HS-5 (cell line): ENCODE measurements around the gene MRNIP.

ENCODE experiments used
- DNase-seq: peaks from one replicate; pipeline ENCODE4 v3.0.0-alpha.2; 2012; ENCODE audit warnings: low read depth

MRNIP gene

DNA sequence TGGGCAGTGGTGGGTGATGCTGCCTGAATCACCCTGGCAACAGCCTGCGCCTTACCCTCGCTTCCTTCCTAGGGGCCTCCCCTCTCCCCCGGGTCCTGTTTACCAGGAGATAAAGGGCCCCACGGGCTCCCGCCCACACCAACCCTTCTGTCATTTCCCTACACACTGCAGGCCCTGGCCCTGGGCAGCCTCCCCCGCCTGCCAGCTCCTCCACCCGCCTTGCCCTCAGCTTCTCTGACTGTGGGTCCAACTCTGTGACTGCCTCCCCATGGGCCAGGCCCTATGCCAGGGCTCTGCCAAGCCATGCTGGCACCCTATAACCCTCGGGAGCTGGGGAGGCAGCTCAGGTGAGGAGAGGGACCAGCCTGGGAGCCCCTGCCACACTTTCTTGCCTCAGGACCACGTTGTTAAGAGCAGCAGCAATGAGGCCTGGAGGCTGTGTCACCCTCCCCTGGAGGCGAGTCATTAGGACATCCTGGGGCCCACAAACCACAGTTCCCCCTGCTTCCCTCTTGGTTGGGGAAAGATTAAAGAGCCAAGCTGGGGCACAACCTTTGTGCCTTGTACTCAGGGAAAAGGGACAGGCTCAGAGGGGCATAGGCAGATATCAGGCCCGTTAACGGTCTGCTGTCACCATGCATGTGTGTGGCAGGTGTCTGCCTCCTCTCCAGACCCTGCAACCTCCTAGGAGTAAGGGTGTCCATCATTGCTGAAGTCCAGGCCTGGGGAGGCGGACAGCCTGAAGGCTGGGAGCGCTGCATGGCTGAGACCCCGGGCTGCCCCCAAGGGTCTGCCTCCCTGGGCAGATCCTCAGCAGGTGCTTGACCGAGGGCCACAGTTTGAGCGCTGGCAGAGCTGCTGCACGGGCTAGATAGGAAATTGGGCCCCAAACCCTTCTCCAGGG is 54.7 kb downstream of the MRNIP start:
- no peak for DNase-seq

GRCh38 chr5:179802950-179803562 is 55.6 kb downstream of the MRNIP start:
- DNase-seq, result no peak

- DNase-seq, result no peak
These were observed 56.3 kb downstream of the MRNIP start for GRCh38 chr5:179802207-179802883.

GRCh38 chr5:179801304-179802206 is 57.1 kb downstream of the MRNIP start:
- DNase-seq, result no peak

DNA sequence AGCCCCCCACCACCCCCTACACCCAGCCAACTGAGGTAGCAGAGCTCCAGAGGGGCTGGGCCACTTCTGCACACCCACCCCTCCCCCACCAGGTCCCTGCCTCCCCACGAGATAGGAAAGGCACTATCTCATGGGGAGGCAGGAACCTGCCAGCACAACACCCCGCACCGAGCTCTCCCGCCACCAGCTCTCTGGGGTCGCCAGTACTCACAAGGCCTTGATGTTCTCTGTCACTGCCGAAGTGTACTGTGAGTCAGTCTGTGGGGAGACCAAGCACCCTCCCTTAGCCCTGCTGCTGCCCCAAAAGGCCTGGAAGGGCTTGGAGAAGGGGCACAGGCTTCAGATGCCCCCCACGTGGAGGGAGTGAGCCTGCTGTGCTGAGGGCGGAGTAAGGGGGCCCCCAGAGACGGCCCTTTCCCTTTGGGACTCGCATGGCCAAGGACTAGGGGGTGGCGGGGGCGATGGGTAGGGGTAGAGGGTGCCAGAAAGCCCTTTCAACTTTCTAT is 57.9 kb downstream of the MRNIP start:
- DNase-seq, result no peak

DNA sequence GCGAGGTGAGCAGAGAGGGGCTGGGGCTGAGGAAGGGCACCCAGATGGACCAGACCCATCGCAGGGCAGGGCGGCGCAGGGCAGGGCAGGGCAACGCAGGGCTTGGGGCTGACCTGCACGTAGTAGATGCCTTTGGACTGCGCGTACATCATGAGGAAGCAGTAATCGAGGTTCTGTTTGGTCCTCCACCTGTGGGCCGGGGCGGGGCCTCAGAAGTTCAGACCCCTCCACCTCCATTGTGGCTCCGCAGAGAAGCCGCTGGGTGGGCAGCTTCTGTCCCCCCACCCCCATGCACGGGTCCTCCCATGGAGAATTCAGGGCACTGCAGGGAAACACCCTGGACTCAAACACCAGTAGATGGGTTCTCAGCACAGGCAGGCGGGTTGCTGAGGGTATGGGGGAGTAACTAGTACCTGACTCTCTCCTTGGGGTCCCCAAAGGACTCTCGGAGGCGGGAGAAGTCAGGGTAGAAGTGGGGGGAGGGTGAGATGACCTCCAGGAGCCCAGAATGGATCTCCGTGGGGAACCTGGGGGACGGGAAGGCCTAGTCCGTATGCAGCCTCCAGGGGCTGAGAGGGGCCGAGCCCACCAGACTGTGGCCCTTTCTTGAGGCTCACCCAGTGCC is 58.4 kb downstream of the MRNIP start:
- no peak for DNase-seq

DNA sequence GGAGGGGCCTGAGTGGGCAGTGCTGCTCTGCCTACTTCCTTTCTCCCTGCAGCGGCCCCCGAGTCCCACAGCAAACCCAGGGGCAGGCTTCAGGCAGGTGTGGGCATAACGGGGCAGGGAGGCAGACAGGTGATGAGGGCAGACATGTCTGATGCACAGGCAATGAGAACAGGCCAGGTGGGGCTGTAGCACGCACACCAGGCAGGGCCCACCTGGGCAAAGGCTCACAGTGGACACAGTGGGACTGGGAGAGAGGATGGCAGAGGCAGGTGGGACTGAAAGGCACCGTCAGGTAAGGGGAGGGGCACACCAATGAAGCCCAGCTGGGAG is 59.0 kb downstream of the MRNIP start:
- DNase-seq, result no peak

DNA sequence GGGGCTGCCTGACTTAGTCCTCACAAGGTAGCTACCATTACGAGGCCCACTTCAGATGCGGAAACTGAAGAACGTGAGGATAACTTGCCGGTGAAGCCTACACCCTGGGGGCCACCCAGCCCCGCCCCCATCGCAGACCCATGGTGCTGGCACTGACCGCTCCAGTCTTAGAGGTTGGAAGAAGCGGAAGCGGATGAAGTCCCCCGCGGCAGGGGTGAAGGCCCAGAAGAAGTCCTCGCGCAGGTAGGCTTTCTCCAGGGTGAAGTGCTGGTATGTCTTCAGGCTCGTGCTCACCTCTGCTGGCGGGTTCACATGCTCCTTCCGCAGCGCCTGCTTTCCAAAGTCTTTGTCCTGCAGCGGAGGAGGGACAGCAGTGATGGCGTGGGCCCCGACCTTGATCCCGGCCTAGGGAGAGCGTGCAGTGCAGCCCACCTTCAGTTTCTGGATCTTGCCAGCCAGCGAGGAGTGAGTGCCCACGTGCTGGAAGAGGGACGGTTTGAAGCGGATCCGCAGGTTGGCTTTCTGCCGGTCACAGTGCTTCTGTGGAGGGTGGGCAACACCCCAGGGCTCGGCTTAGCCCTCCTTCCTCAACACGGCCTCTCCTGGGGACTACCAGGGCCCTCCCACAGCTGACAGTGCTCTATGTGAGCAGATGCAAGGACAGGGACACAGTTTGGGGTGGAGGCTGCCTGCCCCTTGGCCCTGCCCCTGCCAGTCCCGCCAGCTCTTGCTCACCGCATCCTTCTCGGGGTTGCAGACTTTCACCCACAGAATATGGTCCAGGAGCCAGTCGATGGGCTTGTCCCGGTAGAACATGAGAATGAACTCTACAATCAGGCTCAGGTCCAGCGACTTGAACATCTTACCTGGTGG is 59.6 kb downstream of the MRNIP start:
- no peak for DNase-seq

DNA sequence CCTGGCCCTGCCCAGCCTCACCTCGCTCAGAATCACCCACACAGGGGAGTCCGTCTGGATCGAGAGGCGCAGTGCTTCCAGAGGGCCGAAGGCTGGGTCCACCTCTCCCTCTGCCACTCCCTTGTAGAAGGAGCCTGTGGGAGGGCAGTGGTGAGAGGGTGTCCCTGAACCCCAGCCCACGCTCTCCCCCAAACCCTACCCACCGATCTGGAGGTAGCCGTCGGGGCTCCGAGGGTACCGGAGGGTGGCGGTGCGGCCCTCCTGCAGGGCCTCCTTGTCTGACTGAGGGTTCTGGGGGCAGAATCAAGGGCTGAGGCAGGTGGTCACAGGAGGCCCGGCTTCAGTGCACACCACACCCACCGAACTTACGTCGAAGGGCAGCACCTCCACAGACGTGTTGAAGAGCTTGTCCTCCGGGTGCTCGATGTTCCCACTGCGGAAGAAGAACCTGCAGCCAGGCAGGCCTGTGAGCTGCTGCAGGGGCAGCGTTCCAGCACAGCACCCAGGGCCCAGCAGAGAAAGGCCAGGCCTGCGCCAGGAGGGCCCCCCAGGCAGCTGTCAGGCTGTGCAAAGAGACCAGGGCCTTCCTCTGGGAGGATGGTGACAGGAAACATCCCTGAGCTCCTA is 60.4 kb downstream of the MRNIP start:
- no peak for DNase-seq

GRCh38 chr5:179797741-179798140 is 60.9 kb downstream of the MRNIP start:
- no peak for DNase-seq

DNA sequence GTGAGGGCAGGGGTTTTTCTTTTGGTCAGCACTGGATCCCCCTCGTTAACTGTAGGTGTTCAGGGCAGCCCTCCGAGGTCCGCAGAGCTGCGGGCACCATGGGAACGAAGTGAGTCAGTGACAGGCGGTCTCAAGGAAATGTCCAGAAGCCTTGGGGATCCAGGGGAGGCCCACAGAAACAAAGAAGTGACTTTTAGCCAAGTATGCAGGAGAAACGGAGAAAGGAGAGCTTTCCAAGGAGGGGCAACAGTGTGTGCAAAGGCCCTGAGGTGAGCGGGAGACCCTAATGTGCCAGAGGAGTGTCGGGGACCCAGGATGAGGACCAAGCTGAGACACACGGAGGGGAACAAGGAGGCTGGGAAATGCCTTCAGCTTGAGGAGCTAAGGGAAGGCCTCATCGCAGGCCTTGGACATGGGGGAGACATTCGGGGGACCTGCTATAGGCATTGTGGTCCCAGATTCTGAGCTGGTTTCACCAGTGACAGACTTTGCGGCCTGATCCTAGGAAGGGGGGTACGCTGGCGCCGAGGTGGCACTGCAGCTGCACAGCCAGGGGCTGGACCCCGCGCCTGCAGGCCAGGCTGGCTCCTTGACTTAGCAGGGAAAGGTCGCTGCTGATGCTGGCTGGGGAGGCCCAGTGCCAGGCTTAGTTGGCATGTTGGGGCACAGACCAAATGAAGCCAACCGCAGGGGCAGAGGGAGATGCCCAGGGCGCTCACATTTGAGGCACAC is 61.6 kb downstream of the MRNIP start:
- DNase-seq, result no peak

- no peak for DNase-seq
These were observed 62.5 kb downstream of the MRNIP start for GRCh38 chr5:179795863-179796833.

- no peak for DNase-seq
These were observed 63.4 kb downstream of the MRNIP start for GRCh38 chr5:179795049-179795862.

DNA sequence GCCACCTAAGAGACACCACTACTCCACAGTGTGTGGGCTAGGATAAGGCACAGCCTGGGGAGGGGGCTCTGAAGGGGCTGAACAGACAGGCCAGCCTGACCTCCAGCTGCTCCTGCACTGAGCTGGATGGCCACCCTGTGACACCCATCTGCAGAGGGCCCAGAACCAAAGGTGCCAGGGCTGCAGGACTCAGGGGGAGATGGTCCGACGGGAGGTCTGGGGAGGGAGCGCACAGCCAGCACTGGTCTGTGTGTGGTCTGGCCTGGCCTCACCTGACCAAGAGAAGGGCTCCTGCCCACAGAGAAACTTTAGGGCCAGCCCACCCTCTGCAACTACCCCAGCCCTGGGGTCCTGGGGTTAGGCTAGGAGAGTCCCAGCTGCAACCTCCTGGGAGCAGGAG is 64.0 kb downstream of the MRNIP start:
- DNase-seq, result no peak

DNA sequence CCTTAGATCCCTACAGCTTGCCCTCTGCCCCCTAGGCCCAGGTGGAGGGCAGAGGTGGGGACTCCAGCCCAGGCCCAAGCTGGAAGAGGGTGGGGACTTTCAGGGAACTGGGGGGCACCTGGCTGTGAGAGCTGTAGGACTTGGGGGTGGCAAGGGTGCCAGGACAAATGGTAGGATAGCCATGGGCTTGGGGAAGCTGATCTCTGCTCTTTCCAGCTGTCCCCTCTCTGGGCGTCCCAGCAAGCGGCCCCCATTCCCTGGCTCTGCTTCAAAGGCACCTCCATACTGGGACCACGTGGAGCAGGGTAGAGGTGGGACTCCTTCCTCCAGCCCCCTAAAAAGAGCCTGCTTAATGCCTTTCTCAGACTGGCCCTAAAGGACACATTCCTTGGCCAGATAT is 64.4 kb downstream of the MRNIP start:
- no peak for DNase-seq

DNA sequence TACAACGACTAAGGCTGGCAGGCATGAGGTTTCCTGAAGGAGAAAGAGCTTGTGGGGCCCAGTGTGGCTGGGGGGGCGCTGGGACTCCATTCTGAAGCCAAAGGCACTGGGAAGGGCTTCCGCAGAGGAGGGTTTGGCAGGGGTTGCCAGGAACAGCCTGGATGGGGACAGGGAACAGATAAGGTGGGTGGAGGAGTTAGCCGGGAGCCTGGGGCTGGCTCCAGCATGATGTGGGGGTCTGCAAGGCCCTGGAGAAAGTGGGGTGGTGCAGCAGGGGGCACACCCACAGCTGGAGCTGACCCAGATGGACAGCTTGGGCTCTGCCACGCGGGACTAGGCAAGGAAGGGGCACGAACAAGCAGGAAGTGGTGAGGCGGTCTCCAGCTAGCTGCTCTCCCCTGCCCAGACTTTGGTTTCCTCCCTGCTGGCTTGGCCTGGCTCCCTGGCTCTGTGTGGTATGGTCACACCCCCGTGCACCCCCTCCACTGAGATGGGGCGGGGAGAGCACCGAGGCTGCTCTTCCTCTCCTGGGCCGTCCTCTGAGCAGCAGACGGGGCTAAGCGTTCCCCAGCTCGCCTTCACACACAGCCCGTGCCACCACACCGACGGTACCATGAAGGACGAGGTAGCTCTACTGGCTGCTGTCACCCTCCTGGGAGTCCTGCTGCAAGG is 65.0 kb downstream of the MRNIP start, which contains the start of gene LTC4S:
Gene LTC4S (plus strand): TSS at position 519 of the 672 bp plus-strand sequence. CDS start 95 bp downstream, at position 614.
- DNase-seq, result no peak
